PC-9 (cell line): Measurements from ENCODE around the gene CPSF4. TPM values are rescaled to one million over a fixed set of nuclear protein-coding genes. Genes with fewer than 3 reads are reported as not detected.

Source experiments
- BruUV-seq: library from RNA; stranded (reverse); fragments of 400-500 nt; replicated peaks from 2 replicates; lab custom pipeline; 2021; lab: Mats Ljungman, UMichigan
- CTCF ChIA-PET: fragments of 300-600 bp; sonication (Branson Sonifier 250); formaldehyde crosslinking; loops from one replicate; lab custom pipeline; 2022; ENCODE audit warnings: antibody characterized with exemption; lab: Charles Lee
- POLR2A ChIA-PET: fragments of 300-600 bp; sonication (Branson Sonifier 250); formaldehyde crosslinking; loops from one replicate; lab custom pipeline; 2022; ENCODE audit warnings: antibody characterized with exemption; ENCODE audit not compliant: unreplicated experiment; lab: Charles Lee
- DNase-seq, 2 experiments: peaks; one replicate each; pipeline versions ENCODE4 v3.0.0 to v3.0.0-alpha.2; 2015 to 2022; ENCODE audit warnings: mixed read lengths in 1 of 2
- H2AFZ ChIP-seq: fragments of 200-600 bp; sonication (generic); 2 replicates; pipeline ENCODE4 v1.8.1; 2017; ENCODE audit warnings: antibody characterized with exemption
- H3F3A ChIP-seq: fragments of 200-600 bp; sonication (generic); 2 replicates; pipeline ENCODE4 v1.8.1; 2017; ENCODE audit warnings: antibody characterized with exemption, mild to moderate bottlenecking, low read depth; ENCODE audit not compliant: insufficient read depth
- H3K27ac ChIP-seq: fragments of 200-600 bp; sonication (generic); 2 replicates; pipeline ENCODE4 v1.6.1; 2016; ENCODE audit warnings: mixed run types
- H3K27me3 ChIP-seq: fragments of 200-600 bp; sonication (generic); 2 replicates; pipeline ENCODE4 v1.6.1; 2016; ENCODE audit warnings: low read depth, mixed run types; ENCODE audit not compliant: insufficient read depth
- H3K36me3 ChIP-seq: fragments of 200-600 bp; sonication (generic); 2 replicates; pipeline ENCODE4 v1.6.1; 2016; ENCODE audit warnings: low read depth, mixed run types
- H3K4me1 ChIP-seq: fragments of 200-600 bp; sonication (generic); replicated peaks from 2 replicates; pipeline ENCODE4 v1.6.1; 2016; ENCODE audit warnings: mixed run types; ENCODE audit not compliant: insufficient read depth
- H3K4me2 ChIP-seq: fragments of 200-600 bp; sonication (generic); 2 replicates; pipeline ENCODE4 v1.6.1; 2017; ENCODE audit warnings: mixed run types
- H3K4me3 ChIP-seq: fragments of 200-600 bp; sonication (generic); 2 replicates; pipeline ENCODE4 v1.6.1; 2016; ENCODE audit warnings: mixed run types
- H3K79me2 ChIP-seq: fragments of 200-600 bp; sonication (generic); 2 replicates; pipeline ENCODE4 v1.6.1; 2017; ENCODE audit warnings: low read depth, mixed run types
- H3K9me2 ChIP-seq: fragments of 200-600 bp; sonication (generic); 2 replicates; pipeline ENCODE4 v1.8.1; 2017; ENCODE audit warnings: mild to moderate bottlenecking; ENCODE audit not compliant: insufficient read depth
- H3K9me3 ChIP-seq: fragments of 200-600 bp; sonication (generic); 2 replicates; pipeline ENCODE4 v1.8.1; 2016; ENCODE audit warnings: low read depth; ENCODE audit not compliant: insufficient read depth
- H4K20me1 ChIP-seq: fragments of 200-600 bp; sonication (generic); 2 replicates; pipeline ENCODE4 v1.8.1; 2017; ENCODE audit not compliant: insufficient read depth
- CTCF ChIP-seq: fragments of 200-600 bp; sonication (generic); conservative IDR thresholded peaks from 2 replicates; pipeline ENCODE4 v1.6.1; 2017; ENCODE audit warnings: mixed run types, antibody characterized with exemption, mild to moderate bottlenecking, moderate library complexity
- EZH2 ChIP-seq: fragments of 200-600 bp; sonication (generic); IDR thresholded peaks from 2 replicates; pipeline ENCODE4 v1.8.0; 2017; ENCODE audit warnings: antibody characterized with exemption, low read depth
- intact Hi-C: fragments of 100-400 bp; cut with micrococcal nuclease; formaldehyde crosslinking; loops from one replicate; pipeline ENCODE4 v1.10.0; 2022; ENCODE audit not compliant: unreplicated experiment
- total RNA-seq: library from RNA; stranded (reverse); gene quantifications from 2 replicates; pipeline ENCODE4 v1.2.3, GENCODE V29; 2021

CPSF4 gene
- total RNA-seq, 1 experiment from 2014 or later: 69.0 TPM

- no peak for TF ChIP-seq CTCF
- TF ChIP-seq EZH2: no peak
- no TSS peak for BruUV-seq
- no peaks in the 10 kb centered on the region for H3K79me2 ChIP-seq
- no peak overlapping the region for H3K4me2 ChIP-seq
- ChIA-PET POLR2A (no interaction called here), CTCF (interaction anchor here (0.7 kb wide), 1 partner anchor 451 kb away, joined by 6 read pairs; no protein-coding TSS in a partner anchor)
- H3K4me3 ChIP-seq: no peak overlapping the region
- H3K9me3 ChIP-seq: no peaks in the 10 kb centered on the region
- H3K36me3 ChIP-seq: peaks cover 9% of the 10 kb centered on the region; the same call in 1 of the 2 replicates
- H3K9me2 ChIP-seq: no peaks in the 10 kb centered on the region
- peaks cover 29% of the 10 kb centered on the region for H3F3A ChIP-seq
- no peaks in the 10 kb centered on the region for H3K4me1 ChIP-seq
- no peaks in the 10 kb centered on the region for H3K27me3 ChIP-seq
- H2AFZ ChIP-seq: no peak overlapping the region
- H4K20me1 ChIP-seq: peaks cover 12% of the 10 kb centered on the region
- intact Hi-C loops: no loop called here
- H3K27ac ChIP-seq: no peak overlapping the region
- DNase-seq: no peak
These were observed 47.7 kb upstream of the CPSF4 start for GRCh38 chr7:99390941-99391602.

GRCh38 chr7:99392046-99392445 is 46.7 kb upstream of the CPSF4 start:
- Histone ChIP-seq H3K9me3 (no peaks in the 10 kb centered on the region), H3K4me1 (no peaks in the 10 kb centered on the region), H3K9me2 (no peaks in the 10 kb centered on the region), H3K27ac (no peak overlapping the region), H4K20me1 (peaks cover 14% of the 10 kb centered on the region), H2AFZ (no peak overlapping the region), H3K79me2 (no peaks in the 10 kb centered on the region), H3K4me3 (no peak overlapping the region), H3K36me3 (peaks cover 13% of the 10 kb centered on the region; the same call in 1 of the 2 replicates), H3K27me3 (no peaks in the 10 kb centered on the region), H3K4me2 (no peak overlapping the region), H3F3A (peaks cover 29% of the 10 kb centered on the region)
- BruUV-seq: no TSS peak
- intact Hi-C loops: no loop called here
- ChIA-PET POLR2A (no interaction called here), CTCF (no interaction called here)
- no peak for TF ChIP-seq CTCF
- TF ChIP-seq EZH2: no peak
- no peak for DNase-seq

- no peak overlapping the region for H2AFZ ChIP-seq
- no peak for DNase-seq
- intact Hi-C loops: no loop called here
- no peaks in the 10 kb centered on the region for H3K79me2 ChIP-seq
- TF ChIP-seq CTCF (no peak), EZH2 (no peak)
- POLR2A ChIA-PET: no interaction called here
- H3K9me3 ChIP-seq: no peaks in the 10 kb centered on the region
- no TSS peak for BruUV-seq
- no peak overlapping the region for H3K27ac ChIP-seq
- peaks cover 15% of the 10 kb centered on the region; the same call in 1 of the 2 replicates for H3K36me3 ChIP-seq
- CTCF ChIA-PET: no interaction called here
- no peaks in the 10 kb centered on the region for H3K27me3 ChIP-seq
- no peak overlapping the region for H3K4me2 ChIP-seq
- peaks cover 15% of the 10 kb centered on the region for H4K20me1 ChIP-seq
- H3F3A ChIP-seq: peaks cover 33% of the 10 kb centered on the region
- no peak overlapping the region for H3K4me3 ChIP-seq
- no peaks in the 10 kb centered on the region for H3K4me1 ChIP-seq
- H3K9me2 ChIP-seq: no peaks in the 10 kb centered on the region
These were observed 45.9 kb upstream of the CPSF4 start for GRCh38 chr7:99392659-99393354.
